SK-N-SH treated with all-trans-retinoic acid at 6 μM for 48 hours (cell line): ENCODE results near the gene LEFTY1.

Source experiments
- ATAC-seq: fragments of 200-7000 bp; cut with Tn5 transposase; 3 replicates; pipeline ENCODE4 v1.9.1; 2020; ENCODE audit warnings: mild to moderate bottlenecking, moderate library complexity
- BACH2 ChIP-seq: fragments of 250-450 bp; sonication (Bioruptor Pico); IDR thresholded peaks from 2 replicates; pipeline ENCODE4 v1.9.0; 2021; ENCODE audit warnings: mild to moderate bottlenecking, borderline replicate concordance
- CREB5 ChIP-seq: fragments of 250-450 bp; sonication (Bioruptor Pico); IDR thresholded peaks from 2 replicates; pipeline ENCODE4 v1.5.1; 2020; ENCODE audit warnings: low read depth, mild to moderate bottlenecking, moderate library complexity
- CSDC2 ChIP-seq: fragments of 250-450 bp; sonication (Bioruptor Pico); IDR thresholded peaks from 2 replicates; pipeline ENCODE4 v1.5.0; 2020; ENCODE audit warnings: mild to moderate bottlenecking, moderate library complexity
- CSRNP3 ChIP-seq: fragments of 250-450 bp; sonication (Bioruptor Pico); IDR thresholded peaks from 2 replicates; pipeline ENCODE4 v1.5.1; 2021; ENCODE audit warnings: mild to moderate bottlenecking, moderate library complexity
- ESRRG ChIP-seq: fragments of 250-450 bp; sonication (Bioruptor Pico); IDR thresholded peaks from 2 replicates; pipeline ENCODE4 v1.6.1; 2021; ENCODE audit warnings: mild to moderate bottlenecking
- GLIS3 ChIP-seq: fragments of 250-450 bp; sonication (Bioruptor Pico); IDR thresholded peaks from 2 replicates; pipeline ENCODE4 v1.5.0; 2020; ENCODE audit warnings: mild to moderate bottlenecking, moderate library complexity
- ISL1 ChIP-seq: fragments of 250-450 bp; sonication (Bioruptor Pico); IDR thresholded peaks from 2 replicates; pipeline ENCODE4 v2.1.2; 2022; ENCODE audit warnings: mild to moderate bottlenecking, moderate library complexity
- OSR1 ChIP-seq: fragments of 250-450 bp; sonication (Bioruptor Pico); IDR thresholded peaks from 2 replicates; pipeline ENCODE4 v1.8.0; 2022; ENCODE audit warnings: moderate library complexity, mild to moderate bottlenecking, inconsistent platforms
- PATZ1 ChIP-seq: fragments of 250-450 bp; sonication (Bioruptor Pico); IDR thresholded peaks from 2 replicates; pipeline ENCODE4 v1.8.0; 2020; ENCODE audit warnings: mild to moderate bottlenecking, moderate library complexity, borderline replicate concordance
- POU6F1 ChIP-seq: fragments of 250-450 bp; sonication (Bioruptor Pico); IDR thresholded peaks from 2 replicates; pipeline ENCODE4 v1.8.0; 2021; ENCODE audit warnings: low read depth, mild to moderate bottlenecking, moderate library complexity, borderline replicate concordance
- PPARA ChIP-seq: fragments of 250-450 bp; sonication (Bioruptor Pico); IDR thresholded peaks from 2 replicates; pipeline ENCODE4 v1.5.0; 2020; ENCODE audit warnings: mild to moderate bottlenecking, borderline replicate concordance
- RARB ChIP-seq: fragments of 250-450 bp; sonication (Bioruptor Pico); IDR thresholded peaks from 2 replicates; pipeline ENCODE4 v1.8.0; 2021; ENCODE audit warnings: mild to moderate bottlenecking, moderate library complexity
- SNAI2 ChIP-seq: fragments of 250-450 bp; sonication (Bioruptor Pico); IDR thresholded peaks from 2 replicates; pipeline ENCODE4 v1.5.0; 2020; ENCODE audit warnings: mild to moderate bottlenecking, moderate library complexity
- TCF4 ChIP-seq: fragments of 250-450 bp; sonication (Bioruptor Pico); IDR thresholded peaks from 2 replicates; pipeline ENCODE4 v1.8.0; 2021; ENCODE audit warnings: mild to moderate bottlenecking, moderate library complexity, borderline replicate concordance
- TOX ChIP-seq: fragments of 250-450 bp; sonication (Bioruptor Pico); IDR thresholded peaks from 2 replicates; pipeline ENCODE4 v1.8.0; 2021; ENCODE audit warnings: mild to moderate bottlenecking, moderate library complexity, borderline replicate concordance
- TSHZ2 ChIP-seq: fragments of 250-450 bp; sonication (Bioruptor Pico); IDR thresholded peaks from 2 replicates; pipeline ENCODE4 v1.5.0; 2020; ENCODE audit warnings: mild to moderate bottlenecking, moderate library complexity
- ZFP30 ChIP-seq: fragments of 450-650 bp; formaldehyde crosslinking; IDR thresholded peaks from 2 replicates; pipeline ENCODE4 v1.5.0; 2022; ENCODE audit warnings: mild to moderate bottlenecking, moderate library complexity
- ZNF70 ChIP-seq: fragments of 450-650 bp; formaldehyde crosslinking; IDR thresholded peaks from 2 replicates; pipeline ENCODE4 v1.5.0; 2020; ENCODE audit warnings: mild to moderate bottlenecking, moderate library complexity
- ZNF8 ChIP-seq: fragments of 450-650 bp; formaldehyde crosslinking; IDR thresholded peaks from 2 replicates; pipeline ENCODE4 v1.5.0; 2020; ENCODE audit warnings: mild to moderate bottlenecking, moderate library complexity

LEFTY1 gene

GRCh38 chr1:225906467-225906866 lies 17.5 kb upstream of the LEFTY1 start:
- no peak for ATAC-seq
- no peak for TF ChIP-seq ZNF70 (CRISPR knock-in tag)
- no peak for TF ChIP-seq PPARA (CRISPR knock-in tag)
- no peak for TF ChIP-seq SNAI2 (CRISPR knock-in tag)
- no peak for TF ChIP-seq ESRRG (CRISPR knock-in tag)
- no peak for TF ChIP-seq GLIS3 (CRISPR knock-in tag)
- no peak for TF ChIP-seq TSHZ2 (CRISPR knock-in tag)
- no peak for TF ChIP-seq ZNF8
- no peak for TF ChIP-seq CSDC2
- no peak for TF ChIP-seq CSRNP3
- TF ChIP-seq TOX = no peak
- no peak for TF ChIP-seq ZFP30 (CRISPR knock-in tag)
- TF ChIP-seq, all 23 proteins: peak for 0

GRCh38 chr1:225903623-225904022 lies 14.7 kb upstream of the LEFTY1 start:
- TF ChIP-seq PPARA (CRISPR knock-in tag) = no peak
- no peak for TF ChIP-seq TOX
- TF ChIP-seq CSRNP3 = no peak
- TF ChIP-seq OSR1 (CRISPR knock-in tag) = no peak
- no peak for TF ChIP-seq PATZ1 (CRISPR knock-in tag)
- TF ChIP-seq TCF4 (CRISPR knock-in tag) = no peak
- TF ChIP-seq ISL1 (CRISPR knock-in tag) = no peak
- no peak for TF ChIP-seq CREB5 (CRISPR knock-in tag)
- TF ChIP-seq POU6F1 (CRISPR knock-in tag) = no peak
- no peak for TF ChIP-seq TSHZ2 (CRISPR knock-in tag)
- TF ChIP-seq BACH2 = no peak
- no peak for TF ChIP-seq RARB (CRISPR knock-in tag)
- no peak for TF ChIP-seq ESRRG (CRISPR knock-in tag)
- TF ChIP-seq, all 23 proteins: peak for 0
- ATAC-seq = no peak
